WTC11 (cell line): Measurements from ENCODE around the gene TMEM135. TPM values are rescaled to one million over a fixed set of nuclear protein-coding genes. Genes with fewer than 3 reads are reported as not detected.

Experiments used
- ATAC-seq: fragments of 200-7000 bp; cut with Tn5 transposase; 2 replicates; pipeline ENCODE4 v1.10.0; 2021; ENCODE audit warnings: mild to moderate bottlenecking, moderate library complexity
- CTCF ChIA-PET: fragments of 300-600 bp; sonication (Branson Sonifier 250); formaldehyde crosslinking; loops from one replicate; lab custom pipeline; 2021; ENCODE audit warnings: antibody characterized with exemption; lab: Charles Lee
- POLR2A ChIA-PET: fragments of 350-600 bp; sonication (Branson Sonifier 250); formaldehyde crosslinking; loops from one replicate; lab custom pipeline; 2021; ENCODE audit warnings: antibody characterized with exemption; lab: Charles Lee
- DNase-seq: peaks from one replicate; pipeline ENCODE4 v3.0.0; 2021; ENCODE audit warnings: low spot score
- H3K27ac Mint-ChIP-seq: 2 replicates; pipeline ENCODE4 v1.8.0; 2021; ENCODE audit warnings: mixed read lengths
- H3K27me3 Mint-ChIP-seq: 2 replicates; pipeline ENCODE4 v1.8.0; 2021; ENCODE audit warnings: low read depth, mild to moderate bottlenecking, moderate library complexity, mixed read lengths
- H3K36me3 Mint-ChIP-seq: 2 replicates; pipeline ENCODE4 v1.8.0; 2021; ENCODE audit warnings: mixed read lengths
- H3K4me1 Mint-ChIP-seq: 2 replicates; pipeline ENCODE4 v1.8.0; 2022; ENCODE audit warnings: mixed read lengths
- H3K4me3 Mint-ChIP-seq: 2 replicates; pipeline ENCODE4 v1.8.0; 2021; ENCODE audit warnings: mild to moderate bottlenecking, moderate library complexity, mixed read lengths
- H3K9me3 Mint-ChIP-seq: 2 replicates; pipeline ENCODE4 v1.8.0; 2021; ENCODE audit warnings: mixed read lengths
- CDX4 ChIP-seq: fragments of 250-450 bp; sonication (Bioruptor Pico); IDR thresholded peaks from 2 replicates; pipeline ENCODE4 v1.9.0; 2021; ENCODE audit warnings: moderate library complexity, mild to moderate bottlenecking, inconsistent platforms, borderline replicate concordance
- CREB1 ChIP-seq: sonication (generic); formaldehyde crosslinking; IDR thresholded peaks from 2 replicates; pipeline ENCODE4 v1.8.0; 2023; ENCODE audit warnings: mild to moderate bottlenecking, missing genetic modification reagents
- ERG ChIP-seq: fragments of 250-450 bp; sonication (Bioruptor Pico); IDR thresholded peaks from 2 replicates; pipeline ENCODE4 v1.8.0; 2021; ENCODE audit warnings: mild to moderate bottlenecking
- ETV6 ChIP-seq: sonication (generic); formaldehyde crosslinking; IDR thresholded peaks from 2 replicates; pipeline ENCODE4 v1.8.1; 2022; ENCODE audit warnings: mild to moderate bottlenecking, missing genetic modification reagents
- FOXK1 ChIP-seq: sonication (generic); formaldehyde crosslinking; IDR thresholded peaks from 2 replicates; pipeline ENCODE4 v1.8.0; 2022; ENCODE audit warnings: mild to moderate bottlenecking, moderate library complexity, missing genetic modification reagents
- FOXP1 ChIP-seq: sonication (generic); formaldehyde crosslinking; IDR thresholded peaks from 2 replicates; pipeline ENCODE4 v1.8.0; 2022; ENCODE audit warnings: missing genetic modification reagents, mild to moderate bottlenecking, moderate library complexity, borderline replicate concordance
- IRF2 ChIP-seq: sonication (generic); formaldehyde crosslinking; IDR thresholded peaks from 2 replicates; pipeline ENCODE4 v1.8.0; 2022; ENCODE audit warnings: low read depth, missing genetic modification reagents, borderline replicate concordance
- JAZF1 ChIP-seq: fragments of 250-450 bp; sonication (Bioruptor Pico); IDR thresholded peaks from 2 replicates; pipeline ENCODE4 v1.9.0; 2021; ENCODE audit warnings: moderate library complexity, mild to moderate bottlenecking, inconsistent platforms
- JUN ChIP-seq: sonication (generic); formaldehyde crosslinking; IDR thresholded peaks from 2 replicates; pipeline ENCODE4 v1.8.0; 2023; ENCODE audit warnings: mild to moderate bottlenecking, missing genetic modification reagents
- KAT7 ChIP-seq: sonication (generic); formaldehyde crosslinking; IDR thresholded peaks from 2 replicates; pipeline ENCODE4 v1.8.1; 2023; ENCODE audit warnings: missing genetic modification reagents, mild to moderate bottlenecking, borderline replicate concordance
- MXD4 ChIP-seq: fragments of 250-450 bp; sonication (Bioruptor Pico); IDR thresholded peaks from 2 replicates; pipeline ENCODE4 v1.8.0; 2021; ENCODE audit warnings: mild to moderate bottlenecking, moderate library complexity, borderline replicate concordance
- MYBL2 ChIP-seq: sonication (generic); formaldehyde crosslinking; IDR thresholded peaks from 2 replicates; pipeline ENCODE4 v1.8.1; 2023; ENCODE audit warnings: mild to moderate bottlenecking, moderate library complexity, missing genetic modification reagents
- NR1H2 ChIP-seq: sonication (generic); formaldehyde crosslinking; IDR thresholded peaks from 2 replicates; pipeline ENCODE4 v1.9.0; 2021; ENCODE audit warnings: mild to moderate bottlenecking, moderate library complexity, missing genetic modification reagents
- NR2C2 ChIP-seq: sonication (generic); formaldehyde crosslinking; IDR thresholded peaks from 2 replicates; pipeline ENCODE4 v1.8.0; 2022; ENCODE audit warnings: mild to moderate bottlenecking, missing genetic modification reagents
- NR3C1 ChIP-seq: sonication (generic); formaldehyde crosslinking; conservative IDR thresholded peaks from 2 replicates; pipeline ENCODE4 v1.8.1; 2023; ENCODE audit warnings: low read depth, mild to moderate bottlenecking, missing genetic modification reagents
- RELA ChIP-seq: sonication (generic); formaldehyde crosslinking; IDR thresholded peaks from 2 replicates; pipeline ENCODE4 v1.8.1; 2022; ENCODE audit warnings: missing genetic modification reagents, mild to moderate bottlenecking, borderline replicate concordance
- TEAD1 ChIP-seq: sonication (generic); formaldehyde crosslinking; IDR thresholded peaks from 2 replicates; pipeline ENCODE4 v1.8.0; 2022; ENCODE audit warnings: mild to moderate bottlenecking, missing genetic modification reagents
- TP53 ChIP-seq: sonication (generic); formaldehyde crosslinking; IDR thresholded peaks from 2 replicates; pipeline ENCODE4 v1.8.1; 2023; ENCODE audit warnings: mild to moderate bottlenecking, missing genetic modification reagents
- USF1 ChIP-seq: sonication (generic); formaldehyde crosslinking; IDR thresholded peaks from 2 replicates; pipeline ENCODE4 v1.8.0; 2022; ENCODE audit warnings: mild to moderate bottlenecking, missing genetic modification reagents
- USF2 ChIP-seq: sonication (generic); formaldehyde crosslinking; IDR thresholded peaks from 2 replicates; pipeline ENCODE4 v1.8.1; 2023; ENCODE audit warnings: mild to moderate bottlenecking, missing genetic modification reagents, moderate library complexity
- ZNF219 ChIP-seq: sonication (generic); formaldehyde crosslinking; IDR thresholded peaks from 2 replicates; pipeline ENCODE4 v1.8.0; 2023; ENCODE audit warnings: missing genetic modification reagents, mild to moderate bottlenecking, borderline replicate concordance
- ZNF232 ChIP-seq: sonication (generic); formaldehyde crosslinking; IDR thresholded peaks from 2 replicates; pipeline ENCODE4 v1.8.0; 2022; ENCODE audit warnings: mild to moderate bottlenecking, missing genetic modification reagents
- ZNF263 ChIP-seq: sonication (generic); formaldehyde crosslinking; IDR thresholded peaks from 2 replicates; pipeline ENCODE4 v1.8.1; 2022; ENCODE audit warnings: low read depth, mild to moderate bottlenecking, moderate library complexity, missing genetic modification reagents
- ZNF317 ChIP-seq: sonication (generic); formaldehyde crosslinking; IDR thresholded peaks from 2 replicates; pipeline ENCODE4 v1.8.1; 2023; ENCODE audit warnings: low read depth, mild to moderate bottlenecking, moderate library complexity, missing genetic modification reagents, borderline replicate concordance
- ZNF396 ChIP-seq: fragments of 250-450 bp; sonication (Bioruptor Pico); IDR thresholded peaks from 2 replicates; pipeline ENCODE4 v1.8.0; 2021; ENCODE audit warnings: mild to moderate bottlenecking, moderate library complexity, borderline replicate concordance
- ZNF416 ChIP-seq: fragments of 250-450 bp; sonication (Bioruptor Pico); IDR thresholded peaks from 2 replicates; pipeline ENCODE4 v1.9.0; 2021; ENCODE audit warnings: mild to moderate bottlenecking, inconsistent platforms
- total RNA-seq: library from RNA; stranded (reverse); gene quantifications from 3 replicates; pipeline ENCODE4 v1.2.3, GENCODE V29; 2021

Gene TMEM135
- total RNA-seq, 1 experiment from 2014 or later, result 35.8 TPM

- H3K36me3 Mint-ChIP-seq, result peaks cover 19% of the 10 kb centered on the region
- no peak for DNase-seq
- TF ChIP-seq ETV6 (CRISPR knock-in tag) (no peak), RELA (no peak), NR3C1 (no peak), MXD4 (CRISPR knock-in tag) (no peak), FOXP1 (no peak), CREB1 (CRISPR knock-in tag) (no peak), ERG (CRISPR knock-in tag) (no peak), TP53 (CRISPR knock-in tag) (no peak)
- TF ChIP-seq, all 79 proteins: peak for 0
- Mint-ChIP-seq H3K4me1 (peaks cover 9% of the 10 kb centered on the region; the same call in 1 of the 2 replicates), H3K27ac (no peak overlapping the region), H3K4me3 (no peak overlapping the region), H3K27me3 (no peaks in the 10 kb centered on the region), H3K9me3 (peaks cover 15% of the 10 kb centered on the region)
- no peak for ATAC-seq
- CTCF ChIA-PET, result no interaction called here
- POLR2A ChIA-PET, result no interaction called here
These were observed 103.6 kb downstream of the TMEM135 start for GRCh38 chr11:87141322-87141721.

- Mint-ChIP-seq H3K4me3 (no peak overlapping the region), H3K36me3 (peaks cover 19% of the 10 kb centered on the region), H3K9me3 (peaks cover 15% of the 10 kb centered on the region), H3K27me3 (no peaks in the 10 kb centered on the region), H3K27ac (no peak overlapping the region), H3K4me1 (peaks cover 9% of the 10 kb centered on the region; the same call in 1 of the 2 replicates)
- no peak for TF ChIP-seq ZNF232
- ChIA-PET POLR2A (interaction anchor here (0.6 kb wide), 1 partner anchor 286 kb away, joined by 3 read pairs; no protein-coding TSS in a partner anchor), CTCF (interaction anchor here (2.1 kb wide), 1 partner anchor 44 kb away, joined by 7 read pairs; no protein-coding TSS in a partner anchor)
- peak; percentile 20; the same call in 1 of the 2 replicates for ATAC-seq
- DNase-seq, result no peak
These were observed 104.3 kb downstream of the TMEM135 start for GRCh38 chr11:87141980-87142514.

- ATAC-seq, result no peak
- no peak overlapping the region for H3K27ac Mint-ChIP-seq
- POLR2A ChIA-PET, result no interaction called here
- no peaks in the 10 kb centered on the region for H3K27me3 Mint-ChIP-seq
- DNase-seq, result no peak
- H3K9me3 Mint-ChIP-seq, result peaks cover 15% of the 10 kb centered on the region
- peaks cover 19% of the 10 kb centered on the region for H3K36me3 Mint-ChIP-seq
- TF ChIP-seq ZNF317 (CRISPR knock-in tag), result no peak
- TF ChIP-seq CDX4 (CRISPR knock-in tag), result no peak
- TF ChIP-seq MXD4 (CRISPR knock-in tag), result no peak
- no peak for TF ChIP-seq NR3C1
- TF ChIP-seq ZNF416, result no peak
- no peak for TF ChIP-seq NR1H2
- TF ChIP-seq ZNF396 (CRISPR knock-in tag), result no peak
- no peak for TF ChIP-seq JAZF1 (CRISPR knock-in tag)
- TF ChIP-seq USF1 (CRISPR knock-in tag), result no peak
- no peak for TF ChIP-seq MYBL2 (CRISPR knock-in tag)
- TF ChIP-seq KAT7 (CRISPR knock-in tag), result no peak
- no peak for TF ChIP-seq USF2 (CRISPR knock-in tag)
- TF ChIP-seq IRF2, result no peak
- no peak for TF ChIP-seq NR2C2 (CRISPR knock-in tag)
- no peak for TF ChIP-seq JUN (CRISPR knock-in tag)
- TF ChIP-seq ZNF263, result no peak
- TF ChIP-seq TEAD1 (CRISPR knock-in tag), result no peak
- no peak for TF ChIP-seq FOXK1 (CRISPR knock-in tag)
- no peak for TF ChIP-seq ZNF219 (CRISPR knock-in tag)
- H3K4me3 Mint-ChIP-seq, result no peak overlapping the region
- CTCF ChIA-PET, result interaction anchor here (2.1 kb wide), 1 partner anchor 45 kb away, joined by 7 read pairs; no protein-coding TSS in a partner anchor
- H3K4me1 Mint-ChIP-seq, result peaks cover 7% of the 10 kb centered on the region; the same call in 1 of the 2 replicates
These were observed 104.9 kb downstream of the TMEM135 start for GRCh38 chr11:87142594-87142993.
